ENCODE measurements around the gene PCSK5.
"Not testable (repeated sequence)": the region's sequence is repeated elsewhere in the genome, so short reads cannot be mapped to it uniquely, and the experiment has no call there.

PCSK5 gene

GRCh38 chr9:76302543-76302942, 412.1 kb downstream of the PCSK5 start:
- Histone ChIP-seq H3K4me1 (peaks cover 8 to 29% (median 20%) of the 10 kb centered on the region in 10 experiments), H3K9me3 (replicated peaks in 1 of 11) (no peaks in the 10 kb centered on the region), H3K4me3 (no peak overlapping the region), H3K36me3 (no peaks in the 10 kb centered on the region), H4K20me1 (no peaks in the 10 kb centered on the region), H3K27me3 (no peaks in the 10 kb centered on the region), H3K27ac (no peak overlapping the region), H3K9ac (no peak overlapping the region), H3K4me2 (no peak overlapping the region)
- TF ChIP-seq Cebpa-rat (IDR thresholded peaks at IDR 0.05), result no peak

- no peak overlapping the region for H3K4me3 ChIP-seq
- H3K4me2 ChIP-seq, result no peak overlapping the region
- H3K27me3 ChIP-seq, result no peaks in the 10 kb centered on the region
- no peak overlapping the region for H3K27ac ChIP-seq
- H3K36me3 ChIP-seq, result no peaks in the 10 kb centered on the region
- H4K20me1 ChIP-seq, result no peaks in the 10 kb centered on the region
- peaks cover 3 to 24% (median 15%) of the 10 kb centered on the region in 10 experiments; a peak in 19 of 20 replicates for H3K4me1 ChIP-seq
- TF ChIP-seq Cebpa-rat (IDR thresholded peaks at IDR 0.05), result no peak
- H3K9ac ChIP-seq, result no peak overlapping the region
- H3K9me3 ChIP-seq (replicated peaks in 1 of 11), result no peaks in the 10 kb centered on the region
Measured at GRCh38 chr9:76302947-76303550, 412.6 kb downstream of the PCSK5 start.

GRCh38 chr9:76307047-76307446, 416.6 kb downstream of the PCSK5 start:
- H3K9me3 ChIP-seq (replicated peaks in 1 of 11); H3K4me2 ChIP-seq: not testable (repeated sequence)

DNA sequence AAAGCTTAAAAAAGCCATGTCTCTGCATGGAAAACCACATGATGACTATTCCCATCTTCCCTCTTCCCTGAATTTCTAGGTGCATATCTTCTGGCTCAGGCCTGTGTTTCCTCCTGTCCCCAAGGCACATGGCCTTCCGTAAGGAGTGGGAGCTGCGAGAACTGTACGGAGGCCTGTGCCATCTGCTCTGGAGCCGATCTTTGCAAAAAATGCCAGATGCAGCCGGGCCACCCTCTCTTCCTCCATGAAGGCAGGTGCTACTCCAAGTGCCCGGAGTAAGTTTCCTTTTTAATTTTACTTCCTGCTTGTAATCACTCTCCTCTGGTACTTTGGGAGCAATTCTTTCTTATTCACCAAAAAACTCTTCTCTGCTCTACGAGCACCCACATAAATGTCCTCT, 420.1 kb downstream of the PCSK5 start:
- H3K36me3 ChIP-seq, result no peaks in the 10 kb centered on the region
- H3K4me1 ChIP-seq, result peaks cover 0 to 6% (median 0%) of the 10 kb centered on the region in 10 experiments; a peak in 1 of 20 replicates
- no peak overlapping the region for H3K4me2 ChIP-seq
- no peaks in the 10 kb centered on the region for H3K9me3 ChIP-seq (replicated peaks in 1 of 11)
- no peaks in the 10 kb centered on the region for H3K27me3 ChIP-seq
- no peak overlapping the region for H3K27ac ChIP-seq
- no peak overlapping the region for H3K9ac ChIP-seq
- no peak overlapping the region for H3K4me3 ChIP-seq
- no peaks in the 10 kb centered on the region for H4K20me1 ChIP-seq
- TF ChIP-seq Cebpa-rat (IDR thresholded peaks at IDR 0.05), result no peak

More at GRCh38 chr9:76307047-76307446, 416.6 kb downstream of the PCSK5 start:
- not testable (repeated sequence) for H3K27me3 ChIP-seq, H3K4me1 ChIP-seq, H3K4me3 ChIP-seq, H3K36me3 ChIP-seq, H3K9ac ChIP-seq, H4K20me1 ChIP-seq, H3K27ac ChIP-seq

GRCh38 chr9:76310991-76311390, 420.5 kb downstream of the PCSK5 start:
- no peak for TF ChIP-seq Cebpa-rat (IDR thresholded peaks at IDR 0.05)

DNA sequence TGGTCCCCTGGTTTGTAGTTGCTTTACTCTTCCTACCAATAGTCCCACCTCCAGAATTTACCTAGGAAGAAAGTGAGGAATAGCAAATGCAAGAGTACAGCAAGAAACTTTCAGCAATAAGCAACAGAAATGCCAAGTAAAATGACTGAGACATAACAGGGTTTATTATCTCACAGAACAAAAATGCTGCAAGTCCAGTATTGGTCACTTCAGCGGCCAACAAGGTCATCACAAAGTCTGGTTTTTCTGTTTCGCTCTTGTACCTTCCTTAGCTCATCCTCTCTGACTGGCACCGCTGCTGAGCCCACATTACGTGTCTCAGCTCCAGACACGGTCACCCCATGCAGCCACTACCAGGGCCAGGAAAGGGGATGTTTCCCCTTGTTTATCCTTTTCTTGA, 421.1 kb downstream of the PCSK5 start:
- Histone ChIP-seq H3K4me2 (no peak overlapping the region), H3K4me3 (no peak overlapping the region), H4K20me1 (no peaks in the 10 kb centered on the region), H3K9ac (no peak overlapping the region), H3K36me3 (no peaks in the 10 kb centered on the region), H3K9me3 (replicated peaks in 1 of 11) (no peaks in the 10 kb centered on the region), H3K27me3 (no peaks in the 10 kb centered on the region), H3K27ac (no peak overlapping the region), H3K4me1 (peaks cover 0 to 6% (median 0%) of the 10 kb centered on the region in 10 experiments; a peak in 1 of 20 replicates)
- no peak for TF ChIP-seq Cebpa-rat (IDR thresholded peaks at IDR 0.05)

More at GRCh38 chr9:76310991-76311390, 420.5 kb downstream of the PCSK5 start:
- Histone ChIP-seq H3K27me3 (no peaks in the 10 kb centered on the region), H3K4me2 (no peak overlapping the region), H3K9ac (no peak overlapping the region), H3K9me3 (replicated peaks in 1 of 11) (no peaks in the 10 kb centered on the region), H3K4me1 (peaks cover 0 to 6% (median 0%) of the 10 kb centered on the region in 10 experiments; a peak in 1 of 20 replicates), H3K36me3 (no peaks in the 10 kb centered on the region), H3K27ac (no peak overlapping the region), H3K4me3 (no peak overlapping the region), H4K20me1 (no peaks in the 10 kb centered on the region)

DNA sequence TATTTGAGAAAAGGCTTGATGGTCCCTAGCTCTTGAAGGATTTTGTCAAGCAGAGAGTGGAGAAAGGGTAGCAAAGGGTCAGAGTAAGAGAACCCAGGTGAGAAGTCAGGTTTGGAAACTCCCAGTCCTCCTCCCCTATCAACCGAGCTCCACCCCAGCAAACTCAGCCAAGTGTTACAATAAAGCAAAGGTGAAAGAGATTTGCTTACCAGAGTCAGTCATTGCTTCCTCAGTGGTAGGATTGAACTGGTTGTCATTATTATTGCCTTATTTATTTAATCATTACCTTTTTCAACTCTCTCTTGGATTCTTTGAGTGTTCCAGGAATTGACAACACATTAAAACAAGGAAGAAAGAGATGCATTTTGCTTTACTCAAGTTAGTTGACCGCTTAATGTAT, 423.3 kb downstream of the PCSK5 start:
- H3K27me3 ChIP-seq, result no peaks in the 10 kb centered on the region
- no peak overlapping the region for H3K4me2 ChIP-seq
- no peaks in the 10 kb centered on the region for H4K20me1 ChIP-seq
- peaks cover 0 to 6% (median 0%) of the 10 kb centered on the region in 10 experiments; a peak in 1 of 20 replicates for H3K4me1 ChIP-seq
- no peaks in the 10 kb centered on the region for H3K9me3 ChIP-seq (replicated peaks in 1 of 11)
- no peak overlapping the region for H3K4me3 ChIP-seq
- H3K36me3 ChIP-seq, result no peaks in the 10 kb centered on the region
- no peak for TF ChIP-seq Cebpa-rat (IDR thresholded peaks at IDR 0.05)
- no peak overlapping the region for H3K9ac ChIP-seq
- no peak overlapping the region for H3K27ac ChIP-seq

DNA sequence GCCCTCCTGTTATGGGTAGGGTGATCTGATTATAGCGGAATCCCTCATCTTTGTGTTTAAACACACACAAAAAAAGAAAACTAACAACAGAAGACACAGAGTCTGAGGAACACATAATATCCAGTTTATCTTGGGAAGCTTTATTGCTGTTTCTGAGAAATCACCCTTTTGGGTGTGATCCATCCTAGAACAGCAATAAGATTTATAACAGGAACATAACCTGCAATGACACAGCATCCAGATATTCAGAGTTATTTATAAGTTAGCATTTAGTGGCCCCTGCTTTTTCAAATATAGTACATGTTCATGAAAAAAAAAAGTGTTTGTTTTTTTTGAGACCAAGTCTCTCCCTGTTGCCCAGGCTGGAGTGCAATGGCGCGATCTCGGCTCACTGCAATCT, 423.8 kb downstream of the PCSK5 start:
- Histone ChIP-seq H3K36me3 (no peaks in the 10 kb centered on the region), H3K4me2 (no peak overlapping the region), H3K27me3 (no peaks in the 10 kb centered on the region), H3K27ac (no peak overlapping the region), H3K4me3 (no peak overlapping the region), H3K9me3 (replicated peaks in 1 of 11) (no peaks in the 10 kb centered on the region), H3K9ac (no peak overlapping the region), H4K20me1 (no peaks in the 10 kb centered on the region), H3K4me1 (0 out of 20 replicates have a peak, but pooled peaks cover 0 to under 1% (median 0%) of the 10 kb centered on the region in 10 experiments)
- TF ChIP-seq Cebpa-rat (IDR thresholded peaks at IDR 0.05), result no peak

DNA sequence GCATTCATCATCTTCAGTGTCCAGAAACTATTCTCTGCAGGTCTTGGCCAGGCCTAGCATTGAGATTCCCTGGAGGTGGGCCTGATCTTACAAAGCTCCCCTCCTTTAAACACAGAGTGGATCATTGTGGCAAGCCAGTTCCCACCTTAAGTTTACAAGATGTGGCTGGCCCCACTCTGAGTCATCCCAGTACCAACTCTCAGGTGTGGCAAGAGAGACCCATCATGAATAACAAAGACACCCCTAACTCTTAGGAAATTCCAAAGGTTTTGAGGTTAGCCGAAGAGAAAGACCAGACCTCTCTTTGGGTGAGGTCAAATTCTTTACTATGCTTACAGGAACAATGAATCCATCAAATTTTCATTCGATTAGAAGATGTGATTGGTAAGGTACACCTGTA, 425.6 kb downstream of the PCSK5 start:
- H3K27me3 ChIP-seq, result no peaks in the 10 kb centered on the region
- H3K27ac ChIP-seq, result no peak overlapping the region
- H3K4me3 ChIP-seq, result no peak overlapping the region
- H3K36me3 ChIP-seq, result no peaks in the 10 kb centered on the region
- H3K9ac ChIP-seq, result no peak overlapping the region
- H3K9me3 ChIP-seq (replicated peaks in 1 of 11), result no peaks in the 10 kb centered on the region
- H3K4me2 ChIP-seq, result no peak overlapping the region
- TF ChIP-seq Cebpa-rat (IDR thresholded peaks at IDR 0.05), result no peak
- H4K20me1 ChIP-seq, result no peaks in the 10 kb centered on the region
- H3K4me1 ChIP-seq, result no peaks in the 10 kb centered on the region

GRCh38 chr9:76319466-76319865, 429.0 kb downstream of the PCSK5 start:
- H3K4me3 ChIP-seq; H3K27ac ChIP-seq; H3K4me2 ChIP-seq; H4K20me1 ChIP-seq; H3K4me1 ChIP-seq; H3K9ac ChIP-seq; H3K9me3 ChIP-seq (replicated peaks in 1 of 11); H3K27me3 ChIP-seq; H3K36me3 ChIP-seq: not testable (repeated sequence)
